Amniotic epithelial cell (primary cell): Measurements from ENCODE around the gene MEGF11.

Experiments
- DNase-seq: peaks from one replicate; pipeline ENCODE4 v3.0.0-alpha.2; 2010; ENCODE audit warnings: low read depth

The MEGF11 gene

GRCh38 chr15:66089049-66089448 is 164.5 kb downstream of the MEGF11 start:
- DNase-seq = no peak

DNA sequence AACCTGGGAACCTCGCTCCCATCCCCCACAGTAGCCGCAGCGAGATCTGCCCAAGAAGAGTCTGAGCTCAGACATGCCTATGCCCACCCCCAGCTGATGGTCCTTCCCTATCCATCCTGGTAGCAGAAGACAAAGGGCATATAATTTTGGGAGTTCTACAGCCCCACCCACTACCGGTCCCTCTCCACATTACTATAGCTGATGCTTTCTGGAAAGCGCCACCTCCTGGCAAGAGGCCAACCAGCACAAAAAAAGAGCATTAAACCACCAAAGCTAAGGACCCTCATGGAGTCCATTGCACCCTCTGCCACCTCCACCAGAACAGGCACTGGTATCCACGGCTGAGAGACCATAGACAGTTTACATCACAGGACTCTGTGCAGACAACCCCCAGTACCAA is 168.4 kb downstream of the MEGF11 start:
- DNase-seq = no peak

GRCh38 chr15:66084704-66085103 is 168.8 kb downstream of the MEGF11 start:
- DNase-seq = no peak

- DNase-seq = peak; percentile 71
These were observed 172.7 kb downstream of the MEGF11 start for GRCh38 chr15:66080717-66081398.

DNA sequence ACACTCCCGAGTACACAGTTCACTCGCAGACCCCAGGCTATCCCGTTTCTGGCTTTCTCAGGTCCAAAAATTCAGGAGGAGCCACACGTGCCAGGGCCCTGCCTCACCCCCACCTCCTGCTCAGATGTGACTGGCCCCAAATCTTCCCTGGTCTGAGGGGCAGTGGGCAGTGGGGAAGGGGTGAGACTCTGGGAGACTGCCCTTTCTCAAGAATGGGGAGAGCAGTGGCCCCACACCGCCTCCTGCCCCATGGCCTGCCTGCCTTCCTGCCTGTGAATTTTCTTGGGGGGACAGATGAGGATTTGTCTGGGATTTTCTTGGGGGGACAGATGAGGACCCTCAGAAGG is 174.6 kb downstream of the MEGF11 start:
- DNase-seq = no peak

- no peak for DNase-seq
These were observed 175.2 kb downstream of the MEGF11 start for GRCh38 chr15:66078196-66078928.

GRCh38 chr15:66077320-66077663 is 176.3 kb downstream of the MEGF11 start:
- DNase-seq = no peak

GRCh38 chr15:66076591-66077319 is 176.8 kb downstream of the MEGF11 start:
- no peak for DNase-seq

GRCh38 chr15:66075947-66076346 is 177.6 kb downstream of the MEGF11 start:
- DNase-seq = no peak

- DNase-seq = peak; percentile 37
These were observed 180.8 kb downstream of the MEGF11 start for GRCh38 chr15:66072616-66073361.

- DNase-seq = no peak
These were observed 181.6 kb downstream of the MEGF11 start for GRCh38 chr15:66071921-66072295.

DNA sequence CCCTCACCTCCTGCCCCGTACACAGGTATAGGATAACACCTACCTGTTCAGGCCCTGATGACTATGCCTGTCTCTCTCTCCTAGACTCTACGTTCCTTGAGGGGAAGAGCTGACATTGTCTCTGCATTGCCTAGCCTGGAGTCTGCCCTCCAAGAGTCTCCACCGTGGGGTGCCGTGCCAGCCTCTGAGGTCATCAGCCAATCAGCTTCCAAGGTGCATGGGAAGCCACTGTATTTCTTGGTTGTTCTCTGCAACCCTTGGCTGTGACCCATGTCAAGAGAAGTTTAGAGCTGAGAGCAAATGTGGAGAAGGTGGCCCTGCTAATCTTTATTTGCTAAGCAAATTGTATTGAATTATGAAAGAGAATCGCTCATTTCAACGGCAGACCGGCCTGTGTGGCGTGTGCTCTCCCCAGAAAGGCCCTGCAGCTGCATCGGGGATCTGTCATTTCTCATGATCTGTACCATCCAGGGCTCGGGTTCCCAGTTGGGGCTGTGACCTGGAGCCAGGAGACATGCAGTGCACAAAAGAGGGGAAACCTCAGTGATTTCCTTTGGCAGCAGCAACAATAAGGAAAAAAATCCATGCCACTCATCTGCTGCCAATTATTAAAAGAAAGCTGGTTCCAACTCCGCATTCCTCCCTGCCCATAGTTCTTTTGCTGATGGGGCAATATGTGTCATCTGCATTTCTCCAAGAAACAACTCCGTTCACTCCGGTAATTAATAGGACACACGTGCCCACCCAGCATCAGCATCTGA is 182.2 kb downstream of the MEGF11 start:
- DNase-seq = no peak

DNA sequence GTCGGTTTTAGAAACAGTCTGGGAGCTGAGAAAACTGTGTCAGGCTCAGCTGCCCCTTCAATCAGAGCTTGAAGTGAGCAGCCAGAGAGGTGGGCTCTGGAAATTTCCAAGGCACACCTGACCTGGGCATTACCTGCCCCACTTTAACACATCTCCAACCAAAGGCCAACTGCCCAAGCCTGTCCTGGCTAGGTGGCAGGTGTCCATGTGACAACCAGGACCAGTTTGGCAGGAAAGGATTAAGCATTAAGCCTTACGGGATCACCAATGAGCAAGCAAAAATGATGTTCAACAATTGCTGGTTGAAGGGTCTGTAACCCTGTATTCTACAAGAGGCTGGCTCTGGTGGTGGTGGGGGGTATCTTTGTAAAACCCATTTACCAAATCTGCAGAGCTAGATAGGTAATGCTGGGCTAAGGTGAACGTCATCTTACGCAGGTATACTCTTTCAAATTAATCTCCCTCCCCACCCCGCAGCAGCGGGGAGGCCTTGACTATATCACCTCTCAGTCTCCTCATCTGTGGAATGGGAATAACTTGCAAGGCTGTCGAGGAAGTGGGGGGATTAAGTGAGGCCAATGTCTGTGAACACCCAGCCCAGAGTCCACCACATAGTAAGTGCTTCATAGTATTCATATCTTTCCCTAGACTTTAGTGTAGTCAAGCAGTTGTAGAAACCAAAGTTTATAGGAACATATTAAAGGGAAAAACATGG is 183.2 kb downstream of the MEGF11 start:
- no peak for DNase-seq

- DNase-seq = no peak
These were observed 183.8 kb downstream of the MEGF11 start for GRCh38 chr15:66069751-66070150.

GRCh38 chr15:66068801-66069200 is 184.7 kb downstream of the MEGF11 start:
- no peak for DNase-seq

DNA sequence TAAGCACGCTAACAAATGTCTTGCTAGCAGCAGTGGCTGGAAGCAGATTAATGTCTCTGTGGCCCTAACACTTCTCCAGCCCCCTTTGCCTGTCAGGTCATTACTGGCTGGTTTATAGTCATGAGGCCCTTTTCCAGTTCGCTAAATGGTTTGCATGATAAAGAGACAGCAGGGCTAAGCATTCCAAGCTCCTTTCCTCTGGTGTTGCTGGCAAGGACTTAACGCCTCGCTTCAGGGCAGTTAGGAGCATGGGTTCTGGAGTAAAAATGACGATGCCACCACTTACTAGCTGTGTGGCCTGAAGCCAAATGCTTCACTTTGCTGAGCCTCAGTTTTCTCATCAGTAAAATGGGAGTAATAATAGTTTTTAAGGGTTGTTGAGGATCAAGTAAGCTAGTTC is 185.9 kb downstream of the MEGF11 start:
- no peak for DNase-seq

- no peak for DNase-seq
These were observed 187.1 kb downstream of the MEGF11 start for GRCh38 chr15:66066481-66066880.

DNA sequence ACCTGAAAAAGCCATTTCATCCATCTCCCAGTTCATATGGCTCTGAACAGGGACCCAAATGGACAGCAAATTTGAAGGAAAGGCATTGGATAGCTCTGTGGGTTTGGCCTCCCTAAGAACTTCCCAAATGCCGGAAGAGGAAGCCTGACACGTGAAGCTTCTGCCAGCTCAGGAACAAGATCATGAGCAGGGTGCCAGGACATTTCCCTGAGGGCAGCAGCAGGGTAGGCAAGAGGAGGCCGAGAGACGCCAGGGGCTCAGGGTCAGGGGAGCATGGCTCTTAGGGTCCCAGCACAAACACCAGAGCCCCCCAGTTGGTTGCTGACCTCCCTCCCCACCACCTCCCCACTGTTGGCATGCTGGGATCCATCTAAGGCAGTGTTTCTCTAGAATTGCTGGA is 187.5 kb downstream of the MEGF11 start:
- DNase-seq = no peak

- DNase-seq = no peak
These were observed 188.2 kb downstream of the MEGF11 start for GRCh38 chr15:66065325-66065724.

GRCh38 chr15:66063147-66063546 is 190.4 kb downstream of the MEGF11 start:
- no peak for DNase-seq

DNA sequence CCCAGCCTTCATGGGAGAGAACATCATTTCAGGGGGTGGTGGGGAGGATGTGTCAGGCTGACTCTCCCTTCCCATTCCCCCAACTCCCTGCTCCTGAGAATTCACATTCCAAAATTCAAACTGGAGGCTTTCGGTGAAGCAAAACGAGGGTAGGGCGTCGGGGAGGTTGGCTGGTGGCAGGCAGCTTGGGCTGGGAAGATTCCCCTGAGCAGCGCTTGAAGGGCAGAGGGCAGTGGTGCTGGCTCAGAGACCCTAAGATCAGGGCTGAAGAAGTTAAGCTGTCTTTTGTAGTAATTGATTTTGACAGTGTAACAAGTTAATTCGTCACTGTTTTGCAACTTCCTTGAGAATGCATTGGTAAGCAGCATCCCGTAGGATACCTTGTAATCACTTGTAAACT is 196.5 kb downstream of the MEGF11 start:
- DNase-seq = no peak
